Adrenal gland (tissue), 12 donors: ENCODE data around the gene PARP16. TPM values are rescaled to one million over a fixed set of nuclear protein-coding genes. Genes with fewer than 3 reads are reported as not detected.

ENCODE experiments used
- DNase-seq, 7 donors: peaks; one replicate each; pipeline ENCODE4 v3.0.0-alpha.2; 2019 to 2020
- H3K27ac ChIP-seq, 5 donors: fragments of 200-600 bp; sonication (generic) in 4 of 5; 1 replicate in 3 of 5; 2 replicates in 2 of 5; pipeline versions ENCODE4 v1.5.1 to v1.8.0; 2016 to 2020; ENCODE audit warnings: mild to moderate bottlenecking in 1 of 5
- H3K27me3 ChIP-seq: fragments of 200-600 bp; 2 replicates; pipeline ENCODE4 v1.8.0; 2021
- H3K36me3 ChIP-seq, 2 donors: fragments of 200-600 bp; replicated peaks in 1 of 2; 1 replicate in 1 of 2; 2 replicates in 1 of 2; pipeline versions ENCODE4 v1.5.1 to v1.8.0; 2018 to 2022
- H3K4me1 ChIP-seq, 2 donors: fragments of 200-600 bp; replicated peaks in 1 of 2; 1 replicate in 1 of 2; 2 replicates in 1 of 2; pipeline versions ENCODE4 v1.5.1 to v1.8.0; 2018 to 2021
- H3K4me3 ChIP-seq, 4 donors: fragments of 200-600 bp; sonication (generic) in 3 of 4; one replicate each; pipeline ENCODE4 v1.5.1; 2016 to 2018
- H3K9me3 ChIP-seq, 3 donors: fragments of 200-600 bp; sonication (generic) in 1 of 3; replicated peaks in 1 of 3; 1 replicate in 2 of 3; 2 replicates in 1 of 3; pipeline versions ENCODE4 v1.5.1 to v1.8.0; 2016 to 2021
- POLR2A ChIP-seq, 2 donors: fragments of 450-650 bp; IDR thresholded peaks; one replicate each; pipeline ENCODE4 v1.6.1; 2017; ENCODE audit warnings: antibody characterized with exemption in 2 of 2, mild to moderate bottlenecking in 2 of 2, moderate library complexity in 1 of 2
- WGBS, 4 donors: extraction: QIAGEN DNeasy Blood & Tissue Kit in 2 of 4; methylation state at CpG; one replicate each; pipeline versions ENCODE4 v1.1.5 to v1.1.7; 2013 to 2017; 5-methylcytosine and 5-hydroxymethylcytosine counted together
- intact Hi-C, 2 donors: fragments of 100-400 bp; cut with DNase I; formaldehyde crosslinking; loops; one replicate each; pipeline versions ENCODE4 v1.14.1 to v1.15.0; 2022 to 2023
- polyA plus RNA-seq, 3 donors: library from polyadenylated mRNA; stranded (reverse); fragments of 200-250 nt in 2 of 3; fragments of 350-450 nt in 1 of 3; fragmentation: Illumina TruSeq in 1 of 3; extraction: RNeasy Lipid Tissue Mini Kit (QIAGEN cat#74804) in 1 of 3; gene quantifications; one replicate each; pipeline ENCODE4 v1.2.3, GENCODE V29; 2013 to 2014
- total RNA-seq, 9 donors: library from RNA; depleted of rRNA in 4 of 9; stranded (reverse); fragments of >200 nt in 4 of 9; fragments of 120-200 nt in 1 of 9; fragmentation: NEBNext Ultra II Directional in 1 of 9; extraction: Animal tissue kit (Norgen Biotek cat#: 25700) in 1 of 9; gene quantifications; one replicate each; pipeline versions ENCODE4 v1.1.0 to v1.2.4, GENCODE V29; 2013 to 2023
- TF ChIP-seq, protein P1 (sequence below), 6 experiments: fragments of 450-650 bp in 4 of 6; fragments of 200-600 bp in 2 of 6; sonication (generic) in 1 of 6; IDR thresholded peaks; 1 replicate in 5 of 6; 2 replicates in 1 of 6; pipeline versions ENCODE4 v1.5.1 to v1.8.0; 2016 to 2021; ENCODE audit warnings: antibody characterized with exemption in 6 of 6, mild to moderate bottlenecking in 2 of 6, moderate library complexity in 1 of 6
- donor health status: healthy with polysubstance abuse.
- donor health status: Bipolar disorder and iron deficiency.
- donor health status: DM: yes; HTN: yes; CAD: no.
- donor health status: DM: no; HTN: no; CAD: no.
- donor health status: DM: no; HTN: no; CAD: no.
- donor health status: DM: yes; HTN: yes; CAD: no.

PARP16 gene
- total and polyA plus RNA-seq, 12 donors = 7.8 to 18.1 (median 14.2) TPM

DNA sequence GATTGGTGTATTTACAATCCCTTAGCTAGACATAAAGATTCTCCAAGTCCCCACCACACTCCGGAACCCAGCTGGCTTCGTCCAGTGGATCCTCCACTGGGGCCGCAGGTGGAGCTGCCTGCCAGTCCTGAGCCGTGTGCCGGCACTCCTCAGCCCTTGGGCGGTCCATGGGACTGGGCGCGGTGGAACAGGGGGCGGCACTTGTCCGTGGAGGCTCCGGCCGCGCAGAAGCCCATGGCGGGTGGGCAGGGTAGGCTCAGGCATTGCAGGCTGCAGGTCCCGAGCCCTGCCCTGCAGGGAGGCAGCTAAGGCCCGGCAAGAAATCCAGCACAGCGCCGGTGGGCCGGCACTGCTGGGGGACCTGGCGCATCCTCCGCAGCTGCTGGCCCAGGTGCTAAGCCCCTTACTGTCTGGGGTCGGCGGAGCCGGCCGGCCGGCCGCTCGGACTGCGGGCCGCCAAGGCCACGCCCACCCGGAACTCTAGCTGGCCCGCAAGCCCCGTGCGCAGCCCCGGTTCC lies 14.3 kb upstream of the PARP16 start:
- no peak for DNase-seq
- no peaks in the 10 kb centered on the region for H3K36me3 ChIP-seq
- H3K27ac ChIP-seq = no peak overlapping the region
- no peak overlapping the region for H3K4me3 ChIP-seq
- WGBS, 4 donors = 91 to 98% (median 93%) methylated on average over 8 to 36 of the region's 36 CpGs
- H3K27me3 ChIP-seq = no peaks in the 10 kb centered on the region
- TF ChIP-seq, protein P1, sequence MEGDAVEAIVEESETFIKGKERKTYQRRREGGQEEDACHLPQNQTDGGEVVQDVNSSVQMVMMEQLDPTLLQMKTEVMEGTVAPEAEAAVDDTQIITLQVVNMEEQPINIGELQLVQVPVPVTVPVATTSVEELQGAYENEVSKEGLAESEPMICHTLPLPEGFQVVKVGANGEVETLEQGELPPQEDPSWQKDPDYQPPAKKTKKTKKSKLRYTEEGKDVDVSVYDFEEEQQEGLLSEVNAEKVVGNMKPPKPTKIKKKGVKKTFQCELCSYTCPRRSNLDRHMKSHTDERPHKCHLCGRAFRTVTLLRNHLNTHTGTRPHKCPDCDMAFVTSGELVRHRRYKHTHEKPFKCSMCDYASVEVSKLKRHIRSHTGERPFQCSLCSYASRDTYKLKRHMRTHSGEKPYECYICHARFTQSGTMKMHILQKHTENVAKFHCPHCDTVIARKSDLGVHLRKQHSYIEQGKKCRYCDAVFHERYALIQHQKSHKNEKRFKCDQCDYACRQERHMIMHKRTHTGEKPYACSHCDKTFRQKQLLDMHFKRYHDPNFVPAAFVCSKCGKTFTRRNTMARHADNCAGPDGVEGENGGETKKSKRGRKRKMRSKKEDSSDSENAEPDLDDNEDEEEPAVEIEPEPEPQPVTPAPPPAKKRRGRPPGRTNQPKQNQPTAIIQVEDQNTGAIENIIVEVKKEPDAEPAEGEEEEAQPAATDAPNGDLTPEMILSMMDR (IDR thresholded peaks at IDR 0.05) = no peak
- TF ChIP-seq POLR2A (IDR thresholded peaks at IDR 0.05) = no peak
- H3K9me3 ChIP-seq = no peaks in the 10 kb centered on the region
- H3K4me1 ChIP-seq = peaks cover 7 to 28% of the 10 kb centered on the region in 2 donors
- intact Hi-C loops = no loop called here

- no peaks in the 10 kb centered on the region for H3K27me3 ChIP-seq
- no peak overlapping the region for H3K4me3 ChIP-seq
- H3K27ac ChIP-seq = no peak overlapping the region
- TF ChIP-seq POLR2A (IDR thresholded peaks at IDR 0.05) = no peak
- TF ChIP-seq, protein P1 (IDR thresholded peaks at IDR 0.05) = no peak
- peak in 1 of 7 donors; percentile 21 for DNase-seq
- no peaks in the 10 kb centered on the region for H3K36me3 ChIP-seq
- peaks cover 7 to 26% of the 10 kb centered on the region in 2 donors for H3K4me1 ChIP-seq
- WGBS, 4 donors = 72 to 86% (median 83%) methylated on average over 11 of the region's 11 CpGs
- intact Hi-C loops = loop anchor here in 1 of 2 donors (5.0 kb wide), 1 partner anchor 111 kb away; the partner anchor contains the start of gene CLPX
- H3K9me3 ChIP-seq = no peaks in the 10 kb centered on the region
These were observed 12.0 kb upstream of the PARP16 start for GRCh38 chr15:65298731-65299130.

- H3K27ac ChIP-seq = no peak overlapping the region
- intact Hi-C loops = no loop called here
- DNase-seq = no peak
- no peaks in the 10 kb centered on the region for H3K27me3 ChIP-seq
- peaks cover 4 to 19% of the 10 kb centered on the region in 2 donors for H3K4me1 ChIP-seq
- no peak for TF ChIP-seq POLR2A (IDR thresholded peaks at IDR 0.05)
- WGBS, 4 donors = 65 to 81% (median 71%) methylated on average over 1 of the region's 1 CpG
- no peaks in the 10 kb centered on the region for H3K9me3 ChIP-seq
- H3K36me3 ChIP-seq = no peaks in the 10 kb centered on the region
- H3K4me3 ChIP-seq = no peak overlapping the region
These were observed 6.3 kb upstream of the PARP16 start for GRCh38 chr15:65292938-65293518.

DNA sequence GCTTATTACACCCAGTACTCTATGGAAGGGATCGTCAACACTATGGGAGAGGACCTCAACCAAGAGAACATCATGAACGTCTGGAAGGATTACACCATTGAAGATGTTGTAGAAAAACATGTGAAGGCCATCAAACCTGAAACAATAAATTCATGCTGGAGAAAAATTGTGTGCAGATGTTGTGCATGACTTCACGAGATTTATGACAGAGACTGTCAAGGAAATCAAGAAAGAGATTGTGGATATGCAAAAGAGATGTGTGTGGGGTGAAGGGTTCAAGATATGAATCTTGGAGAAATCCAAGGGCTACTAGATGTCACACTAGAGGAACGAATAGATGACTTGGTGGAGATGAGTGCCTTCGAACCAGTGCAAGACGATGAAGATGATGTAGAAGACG lies 3.5 kb upstream of the PARP16 start:
- H3K4me3 ChIP-seq = no peak overlapping the region
- 81 to 88% (median 87%) methylated on average over 7 of the region's 7 CpGs for WGBS, 4 donors
- no peaks in the 10 kb centered on the region for H3K27me3 ChIP-seq
- H3K27ac ChIP-seq = no peak overlapping the region
- H3K4me1 ChIP-seq = peaks cover 7 to 9% of the 10 kb centered on the region in 2 donors
- DNase-seq = no peak
- no peaks in the 10 kb centered on the region for H3K9me3 ChIP-seq
- intact Hi-C loops = no loop called here
- H3K36me3 ChIP-seq = no peaks in the 10 kb centered on the region
- no peak for TF ChIP-seq POLR2A (IDR thresholded peaks at IDR 0.05)
- TF ChIP-seq, protein P1 (IDR thresholded peaks at IDR 0.05) = no peak
